ENCODE measurements around the gene ZNF580. TPM values are rescaled to one million over a fixed set of nuclear protein-coding genes. Genes with fewer than 3 reads are reported as not detected.

The ZNF580 gene
- total RNA-seq, 2 donors from 2014 or later, result 21.9 to 22.2 TPM

DNA sequence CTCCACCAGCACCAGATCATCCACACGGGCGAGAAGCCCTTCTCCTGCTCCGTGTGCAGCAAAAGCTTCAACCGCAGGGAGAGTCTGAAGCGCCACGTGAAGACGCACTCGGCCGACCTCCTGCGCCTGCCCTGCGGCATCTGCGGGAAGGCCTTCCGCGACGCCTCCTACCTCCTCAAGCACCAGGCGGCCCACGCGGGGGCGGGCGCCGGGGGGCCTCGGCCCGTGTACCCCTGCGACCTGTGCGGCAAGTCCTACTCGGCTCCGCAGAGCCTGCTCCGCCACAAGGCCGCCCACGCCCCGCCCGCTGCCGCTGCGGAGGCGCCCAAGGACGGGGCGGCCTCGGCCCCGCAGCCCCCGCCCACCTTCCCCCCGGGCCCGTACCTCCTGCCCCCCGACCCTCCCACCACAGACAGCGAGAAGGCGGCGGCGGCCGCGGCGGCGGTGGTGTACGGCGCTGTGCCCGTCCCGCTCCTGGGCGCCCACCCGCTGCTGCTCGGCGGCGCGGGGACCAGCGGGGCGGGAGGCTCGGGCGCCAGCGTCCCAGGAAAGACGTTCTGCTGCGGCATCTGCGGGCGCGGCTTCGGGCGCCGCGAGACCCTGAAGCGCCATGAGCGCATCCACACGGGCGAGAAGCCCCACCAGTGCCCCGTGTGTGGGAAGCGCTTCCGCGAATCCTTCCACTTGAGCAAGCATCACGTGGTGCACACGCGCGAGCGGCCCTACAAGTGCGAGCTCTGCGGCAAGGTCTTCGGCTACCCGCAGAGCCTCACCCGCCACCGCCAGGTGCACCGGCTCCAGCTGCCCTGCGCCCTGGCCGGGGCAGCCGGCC, 25.9 kb upstream of the ZNF580 start:
- peaks cover 29% of the 10 kb centered on the region for H3K36me3 Mint-ChIP-seq (ENCODE audit: low read depth)
- H3K9me3 Mint-ChIP-seq, result no peaks in the 10 kb centered on the region
- no peak overlapping the region for H3K4me3 Mint-ChIP-seq
- no peak for ATAC-seq (replicated peaks)
- H3K27ac Mint-ChIP-seq, result no peak overlapping the region
- peaks cover 17% of the 10 kb centered on the region for H3K4me1 Mint-ChIP-seq
- H3K27me3 Mint-ChIP-seq, result no peaks in the 10 kb centered on the region

DNA sequence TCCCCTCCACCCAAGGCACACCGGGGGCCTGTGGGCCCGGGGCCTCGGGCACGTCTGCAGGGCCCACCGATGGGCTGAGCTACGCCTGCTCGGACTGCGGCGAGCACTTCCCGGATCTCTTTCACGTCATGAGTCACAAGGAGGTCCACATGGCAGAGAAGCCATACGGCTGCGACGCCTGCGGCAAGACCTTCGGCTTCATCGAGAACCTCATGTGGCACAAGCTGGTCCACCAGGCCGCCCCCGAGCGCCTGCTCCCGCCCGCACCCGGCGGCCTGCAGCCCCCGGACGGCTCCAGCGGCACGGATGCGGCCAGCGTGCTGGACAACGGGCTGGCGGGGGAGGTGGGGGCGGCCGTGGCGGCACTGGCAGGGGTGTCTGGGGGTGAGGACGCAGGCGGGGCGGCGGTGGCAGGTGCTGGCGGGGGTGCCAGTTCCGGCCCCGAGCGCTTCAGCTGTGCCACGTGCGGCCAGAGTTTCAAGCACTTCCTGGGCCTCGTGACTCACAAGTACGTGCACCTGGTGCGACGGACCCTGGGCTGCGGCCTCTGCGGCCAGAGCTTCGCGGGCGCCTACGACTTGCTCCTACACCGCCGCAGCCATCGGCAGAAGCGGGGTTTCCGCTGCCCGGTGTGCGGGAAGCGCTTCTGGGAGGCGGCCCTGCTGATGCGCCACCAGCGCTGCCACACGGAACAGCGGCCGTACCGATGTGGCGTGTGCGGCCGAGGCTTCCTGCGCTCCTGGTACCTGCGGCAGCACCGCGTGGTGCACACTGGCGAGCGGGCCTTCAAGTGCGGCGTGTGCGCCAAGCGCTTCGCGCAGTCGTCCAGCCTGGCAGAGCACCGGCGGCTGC, 25.0 kb upstream of the ZNF580 start:
- no peaks in the 10 kb centered on the region for H3K9me3 Mint-ChIP-seq
- peaks cover 12% of the 10 kb centered on the region for H3K4me1 Mint-ChIP-seq
- H3K36me3 Mint-ChIP-seq (ENCODE audit: low read depth), result peaks cover 26% of the 10 kb centered on the region
- no peak for ATAC-seq (replicated peaks)
- no peak overlapping the region for H3K27ac Mint-ChIP-seq
- no peak overlapping the region for H3K4me3 Mint-ChIP-seq
- H3K27me3 Mint-ChIP-seq, result no peaks in the 10 kb centered on the region

DNA sequence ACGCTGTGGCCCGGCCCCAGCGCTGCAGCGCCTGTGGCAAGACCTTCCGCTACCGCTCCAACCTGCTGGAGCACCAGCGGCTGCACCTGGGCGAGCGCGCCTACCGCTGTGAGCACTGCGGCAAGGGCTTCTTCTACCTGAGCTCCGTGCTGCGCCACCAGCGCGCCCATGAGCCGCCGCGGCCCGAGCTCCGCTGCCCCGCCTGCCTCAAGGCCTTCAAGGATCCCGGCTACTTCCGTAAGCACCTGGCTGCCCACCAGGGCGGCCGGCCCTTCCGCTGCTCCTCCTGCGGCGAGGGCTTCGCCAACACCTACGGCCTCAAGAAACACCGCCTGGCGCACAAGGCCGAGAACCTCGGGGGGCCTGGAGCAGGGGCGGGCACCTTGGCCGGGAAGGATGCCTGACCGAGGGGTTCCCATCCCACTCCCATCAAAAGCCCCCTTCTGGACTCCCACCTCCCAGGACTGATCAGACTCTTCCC, 24.4 kb upstream of the ZNF580 start:
- Mint-ChIP-seq H3K27me3 (no peaks in the 10 kb centered on the region), H3K36me3 (ENCODE audit: low read depth) (peaks cover 26% of the 10 kb centered on the region), H3K4me3 (no peak overlapping the region), H3K9me3 (no peaks in the 10 kb centered on the region), H3K27ac (no peak overlapping the region), H3K4me1 (peaks cover 7% of the 10 kb centered on the region)
- ATAC-seq (replicated peaks), result no peak

DNA sequence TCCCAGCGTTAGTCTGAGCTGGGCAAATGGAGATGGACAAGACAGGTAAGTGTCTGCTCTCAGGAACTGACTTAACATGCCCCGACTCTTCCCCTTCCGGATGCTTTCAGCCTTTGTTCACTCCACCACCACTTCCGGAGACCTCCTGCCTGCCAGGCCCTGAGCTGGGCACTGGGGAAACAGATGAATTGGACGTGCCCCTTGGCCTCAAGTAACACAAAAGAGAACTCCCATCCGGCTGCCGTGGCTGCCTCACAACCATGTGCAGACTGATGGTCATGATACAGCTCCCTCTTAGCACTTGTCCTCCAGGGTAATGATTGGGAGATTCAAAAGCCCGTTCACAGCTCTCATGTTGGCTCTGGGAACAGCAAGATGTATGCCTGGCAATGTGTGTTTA, 23.4 kb upstream of the ZNF580 start:
- Mint-ChIP-seq H3K36me3 (ENCODE audit: low read depth) (peaks cover 24% of the 10 kb centered on the region), H3K27me3 (no peaks in the 10 kb centered on the region)

DNA sequence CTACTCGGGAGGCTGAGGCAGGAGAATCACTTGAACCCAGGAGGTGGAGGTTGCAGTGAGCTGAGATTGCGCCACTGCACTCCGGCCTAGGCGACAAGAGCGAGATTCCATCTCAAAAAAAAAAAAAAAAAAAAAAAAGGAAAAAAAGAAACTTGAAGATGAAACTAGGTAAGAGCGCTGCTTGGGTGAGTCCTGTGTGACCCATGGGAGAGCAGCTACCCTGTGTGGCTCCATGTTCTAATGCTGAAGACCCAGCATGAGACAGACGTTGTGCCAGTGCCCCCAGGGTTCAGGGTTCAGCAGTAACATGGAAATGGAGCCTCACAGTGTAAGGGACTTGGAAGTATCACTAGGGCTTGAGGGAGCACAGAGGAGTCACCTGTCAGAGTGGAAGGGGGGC, 22.4 kb upstream of the ZNF580 start:
- Mint-ChIP-seq H3K4me3 (no peak overlapping the region), H3K4me1 (peaks cover 3% of the 10 kb centered on the region), H3K36me3 (ENCODE audit: low read depth) (peaks cover 15% of the 10 kb centered on the region), H3K27me3 (no peaks in the 10 kb centered on the region), H3K9me3 (no peaks in the 10 kb centered on the region), H3K27ac (no peak overlapping the region)
- ATAC-seq (replicated peaks), result no peak

More for the DNA sequence above, 23.4 kb upstream of the ZNF580 start:
- Mint-ChIP-seq H3K4me3 (no peak overlapping the region), H3K27ac (no peak overlapping the region), H3K4me1 (no peaks in the 10 kb centered on the region), H3K9me3 (no peaks in the 10 kb centered on the region)
- ATAC-seq (replicated peaks), result no peak

DNA sequence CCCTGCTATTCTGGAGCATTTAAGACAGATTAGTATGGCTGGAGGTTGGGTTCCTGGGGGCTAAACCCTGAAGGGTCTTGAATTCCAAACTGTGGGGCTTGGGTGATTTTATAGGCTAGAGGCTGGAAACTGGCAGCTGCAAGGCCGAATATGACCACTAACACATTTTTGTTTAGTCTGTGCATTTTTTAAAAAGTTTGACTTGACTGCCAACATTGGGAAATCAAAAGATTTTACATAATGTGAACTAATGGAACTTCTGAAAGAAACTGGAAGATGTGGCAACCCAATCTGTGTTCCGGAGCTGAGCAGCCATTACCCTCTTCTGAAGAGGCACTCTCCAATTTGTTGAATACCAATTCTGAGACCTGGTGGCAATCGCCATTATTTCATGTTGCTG, 21.5 kb upstream of the ZNF580 start:
- H3K4me3 Mint-ChIP-seq, result no peak overlapping the region
- peaks cover 9% of the 10 kb centered on the region for H3K4me1 Mint-ChIP-seq
- H3K9me3 Mint-ChIP-seq, result no peaks in the 10 kb centered on the region
- H3K27me3 Mint-ChIP-seq, result no peaks in the 10 kb centered on the region
- H3K36me3 Mint-ChIP-seq (ENCODE audit: low read depth), result peaks cover 15% of the 10 kb centered on the region
- no peak overlapping the region for H3K27ac Mint-ChIP-seq
- no peak for ATAC-seq (replicated peaks)

DNA sequence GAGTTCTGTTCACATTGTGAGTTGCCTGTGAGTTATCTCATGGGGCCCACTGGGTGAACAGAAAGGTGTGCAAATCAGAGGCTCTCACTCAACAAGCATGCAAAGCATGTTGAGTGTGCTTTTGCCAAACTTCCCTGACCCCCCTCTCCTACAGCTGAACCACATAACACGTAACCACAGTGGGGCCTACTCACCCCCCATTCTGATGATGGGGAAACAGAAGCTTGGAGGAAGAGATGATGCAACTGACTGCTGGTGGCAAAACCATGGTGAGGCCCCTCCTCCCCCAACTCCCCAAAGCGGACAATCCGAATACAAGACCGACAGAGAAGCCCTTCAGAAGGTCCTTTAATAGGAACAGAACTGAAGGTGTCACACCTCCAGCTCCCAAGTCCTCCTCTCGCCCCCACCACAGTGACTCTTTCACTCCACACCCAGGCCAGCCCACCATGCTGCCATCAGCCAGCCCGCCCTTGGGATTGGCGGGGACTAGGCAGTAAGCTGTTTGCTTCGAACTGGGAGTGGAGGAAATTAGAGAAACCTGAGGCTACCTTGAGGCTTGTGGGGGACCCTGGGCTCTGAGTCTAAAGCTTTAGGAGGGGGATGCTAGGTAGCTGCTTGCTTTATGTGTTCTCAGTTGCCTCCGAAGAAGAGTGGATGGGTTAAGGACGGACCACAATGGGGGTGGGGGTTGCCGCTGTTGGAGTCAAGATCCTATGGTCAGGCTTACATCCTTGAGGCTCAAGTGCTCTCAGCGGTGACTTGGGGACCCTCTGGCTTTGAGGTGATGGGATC, 20.2 kb upstream of the ZNF580 start:
- Mint-ChIP-seq H3K9me3 (no peaks in the 10 kb centered on the region), H3K4me3 (no peak overlapping the region), H3K36me3 (ENCODE audit: low read depth) (peaks cover 22% of the 10 kb centered on the region), H3K27ac (peak overlapping the region; percentile 17), H3K27me3 (no peaks in the 10 kb centered on the region), H3K4me1 (peaks cover 15% of the 10 kb centered on the region)
- no peak for ATAC-seq (replicated peaks)

DNA sequence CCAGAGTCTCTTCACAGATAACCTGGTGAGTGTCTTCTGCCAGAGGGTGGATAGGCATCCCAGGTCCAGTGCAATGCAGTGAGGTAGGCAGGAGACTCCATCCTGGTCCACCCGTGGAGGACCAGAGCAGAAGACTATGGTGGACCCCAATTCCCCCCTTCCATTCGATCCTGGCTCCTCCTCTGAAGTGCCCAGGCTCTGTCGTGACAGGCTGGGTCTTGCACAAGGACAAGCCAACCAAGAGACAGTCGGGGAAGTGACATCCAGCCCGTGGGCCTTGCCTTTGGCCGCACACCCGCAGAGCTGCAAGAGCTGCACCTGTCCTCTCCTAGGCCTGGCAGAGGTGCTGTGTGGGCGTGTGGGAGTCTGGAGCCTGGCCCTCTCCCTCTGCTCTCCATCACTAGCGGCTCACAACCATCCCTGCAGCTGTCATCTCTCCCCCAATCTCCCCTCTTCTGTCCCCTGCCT, 19.6 kb upstream of the ZNF580 start:
- ATAC-seq (replicated peaks), result no peak
- Mint-ChIP-seq H3K9me3 (no peaks in the 10 kb centered on the region), H3K27me3 (no peaks in the 10 kb centered on the region), H3K27ac (peak overlapping the region; percentile 17), H3K4me1 (peaks cover 16% of the 10 kb centered on the region), H3K36me3 (ENCODE audit: low read depth) (peaks cover 22% of the 10 kb centered on the region), H3K4me3 (no peak overlapping the region)

DNA sequence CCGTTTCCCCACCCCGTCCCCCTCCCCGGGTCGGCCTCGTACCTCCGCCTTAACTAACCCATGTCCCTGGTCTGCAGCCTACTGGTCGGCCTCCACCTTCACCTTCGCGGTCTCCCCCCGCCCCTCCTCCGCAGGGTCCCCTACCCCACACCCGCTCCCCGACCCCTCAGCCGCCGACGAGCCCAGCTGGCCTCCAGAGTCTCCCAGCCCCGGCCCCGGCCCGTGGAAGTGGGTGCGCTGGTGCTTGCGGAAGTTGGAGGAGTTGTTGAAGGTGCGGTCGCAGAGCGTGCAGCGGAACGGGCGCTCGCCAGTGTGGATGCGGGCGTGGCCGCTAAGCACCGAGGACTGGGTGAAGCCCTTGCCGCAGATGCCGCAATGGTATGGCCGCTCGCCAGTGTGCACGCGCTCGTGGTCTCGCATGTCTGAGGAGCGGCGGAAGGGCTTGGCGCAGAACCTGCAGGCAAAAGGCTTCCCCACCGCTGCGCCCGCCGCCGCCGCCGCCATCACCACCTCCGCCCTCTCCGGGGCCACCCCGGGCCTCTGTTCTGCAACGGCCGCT, 19.1 kb upstream of the ZNF580 start:
- H3K27ac Mint-ChIP-seq, result no peak overlapping the region
- H3K9me3 Mint-ChIP-seq, result no peaks in the 10 kb centered on the region
- H3K27me3 Mint-ChIP-seq, result no peaks in the 10 kb centered on the region
- peaks cover 22% of the 10 kb centered on the region for H3K4me1 Mint-ChIP-seq
- H3K4me3 Mint-ChIP-seq, result no peak overlapping the region
- ATAC-seq (replicated peaks), result no peak
- H3K36me3 Mint-ChIP-seq (ENCODE audit: low read depth), result peaks cover 19% of the 10 kb centered on the region

DNA sequence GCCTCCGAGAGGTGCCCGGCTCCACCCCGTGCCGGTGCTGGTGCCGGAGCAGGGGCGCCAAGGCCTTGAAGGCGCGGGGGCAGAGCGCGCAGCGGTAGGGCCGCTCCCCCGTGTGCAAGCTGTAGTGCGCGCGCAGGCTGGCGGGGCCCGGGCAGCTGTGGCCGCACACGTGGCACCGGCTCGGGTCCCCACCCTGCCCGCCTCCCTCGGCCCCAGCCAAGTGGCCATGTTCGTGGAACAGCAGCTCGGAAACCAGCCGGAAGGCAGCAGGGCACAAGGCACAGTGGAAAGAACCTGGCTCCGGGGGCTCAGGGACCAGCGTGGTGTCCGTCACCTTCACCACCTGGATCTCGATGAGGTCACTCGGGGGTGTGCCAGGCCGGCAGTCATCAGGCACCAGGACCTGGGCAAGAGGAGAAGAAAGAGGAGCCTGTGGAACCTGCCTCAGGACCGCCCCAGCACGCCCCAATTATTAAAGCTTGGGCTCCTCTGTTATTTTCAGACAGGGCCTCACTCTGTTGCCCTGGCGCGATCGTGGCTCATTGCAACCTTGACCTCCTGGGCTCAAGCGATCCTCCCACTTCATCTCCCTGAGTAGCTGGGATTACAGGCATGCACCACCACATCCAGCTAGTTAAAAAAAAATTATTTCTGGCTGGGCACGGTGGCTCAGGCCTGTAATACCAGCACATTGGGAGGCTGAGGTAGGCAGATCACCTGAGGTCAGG, 18.4 kb upstream of the ZNF580 start:
- Mint-ChIP-seq H3K27ac (no peak overlapping the region), H3K4me3 (no peak overlapping the region), H3K4me1 (peaks cover 25% of the 10 kb centered on the region), H3K9me3 (no peaks in the 10 kb centered on the region), H3K36me3 (ENCODE audit: low read depth) (peaks cover 12% of the 10 kb centered on the region), H3K27me3 (no peaks in the 10 kb centered on the region)
- ATAC-seq (replicated peaks), result no peak

DNA sequence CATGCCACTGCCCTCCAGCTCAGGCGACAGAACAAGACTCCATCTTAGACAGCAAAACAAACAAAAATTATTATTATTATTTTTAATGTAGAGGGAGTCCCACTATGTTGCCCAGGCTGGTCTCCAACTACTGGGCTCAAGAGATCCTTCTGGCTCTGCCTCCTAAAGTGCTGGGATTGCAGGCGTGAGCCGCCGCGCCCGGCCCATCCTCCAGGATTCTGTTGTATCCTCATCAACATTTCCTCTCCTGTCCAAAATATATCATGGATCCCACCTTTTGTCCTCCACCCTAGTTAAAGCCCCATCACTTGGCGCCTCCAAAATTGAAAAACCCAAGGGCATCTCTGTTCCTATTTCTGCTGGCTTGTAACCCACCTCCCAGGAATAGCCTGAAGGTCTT, 17.7 kb upstream of the ZNF580 start:
- Mint-ChIP-seq H3K9me3 (no peaks in the 10 kb centered on the region), H3K4me3 (no peak overlapping the region), H3K4me1 (peaks cover 25% of the 10 kb centered on the region), H3K36me3 (ENCODE audit: low read depth) (peaks cover 7% of the 10 kb centered on the region), H3K27me3 (no peaks in the 10 kb centered on the region), H3K27ac (no peak overlapping the region)
- ATAC-seq (replicated peaks), result no peak

DNA sequence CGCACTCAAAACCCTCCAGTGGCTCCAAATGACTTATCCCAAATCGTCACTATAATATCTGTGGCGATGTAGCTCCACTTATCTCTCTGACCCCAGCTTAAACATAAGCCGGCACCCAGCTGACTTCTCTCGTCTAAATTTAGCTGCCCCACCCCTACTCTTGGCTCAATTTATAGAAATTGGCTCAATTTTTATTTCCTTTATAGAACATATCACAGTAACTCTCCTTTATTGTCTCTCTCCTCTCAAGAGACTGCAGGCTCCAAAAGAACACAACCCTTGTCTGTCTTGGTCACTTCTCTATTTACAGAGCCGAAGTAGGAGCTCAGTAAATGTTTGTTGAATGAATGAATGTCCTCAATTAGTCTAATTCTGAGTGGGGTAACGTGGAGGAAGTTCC, 17.2 kb upstream of the ZNF580 start:
- H3K9me3 Mint-ChIP-seq, result no peaks in the 10 kb centered on the region
- peaks cover 25% of the 10 kb centered on the region for H3K4me1 Mint-ChIP-seq
- peak overlapping the region; percentile 90 for H3K27ac Mint-ChIP-seq
- peaks cover 7% of the 10 kb centered on the region for H3K36me3 Mint-ChIP-seq (ENCODE audit: low read depth)
- no peak for ATAC-seq (replicated peaks)
- peak overlapping the region; percentile 77 for H3K4me3 Mint-ChIP-seq
- no peaks in the 10 kb centered on the region for H3K27me3 Mint-ChIP-seq

DNA sequence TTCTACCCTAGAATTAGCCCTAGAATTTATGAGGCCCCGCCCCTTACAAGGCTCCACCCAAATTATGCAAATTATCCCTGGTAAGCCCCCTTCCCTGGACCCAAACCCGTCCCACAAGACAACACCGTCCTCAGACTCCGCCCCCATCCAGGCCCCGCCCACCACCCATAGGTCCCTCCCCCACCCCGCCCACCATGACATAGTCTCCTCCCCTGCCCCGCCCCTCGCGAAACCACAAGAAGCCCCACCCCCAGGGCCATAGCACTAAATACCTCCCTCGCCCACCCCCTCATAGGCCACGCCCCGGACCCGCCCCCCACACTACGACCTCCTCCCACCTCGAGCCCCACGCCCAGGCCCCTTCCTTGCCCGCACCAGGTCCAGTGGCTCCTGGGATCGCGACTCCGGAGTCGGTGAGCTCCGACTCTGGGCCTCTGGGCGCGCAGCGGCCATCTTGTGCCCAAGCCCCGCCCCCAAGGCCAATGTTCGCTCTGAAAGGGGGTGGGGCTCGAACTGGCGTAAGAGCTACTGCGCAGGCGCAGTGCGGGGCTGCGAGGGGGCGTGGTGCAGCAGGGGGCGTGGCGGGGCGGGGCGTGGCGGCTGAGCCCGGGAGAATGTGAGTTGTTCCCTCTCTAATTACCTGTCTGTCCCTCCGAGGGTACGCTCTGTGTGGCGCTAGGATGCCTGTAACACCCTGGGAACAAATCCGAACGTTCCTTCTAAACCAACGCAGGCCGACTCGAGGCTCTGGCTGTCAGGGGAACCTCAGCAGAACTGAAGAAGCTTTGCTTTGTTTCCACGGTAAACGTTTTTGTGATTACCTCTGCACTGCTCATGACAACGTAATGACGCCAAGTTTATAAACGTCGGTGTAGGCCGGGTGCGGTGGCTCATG, 16.4 kb upstream of the ZNF580 start, which contains the start of gene ZNF784:
ZNF784 (minus strand) TSS at position 458 of the 895 bp plus-strand sequence; CDS start at position 453, 5 bp downstream.
- Mint-ChIP-seq H3K4me3 (peak within 1 kb of the TSS; percentile 77), H3K36me3 (ENCODE audit: low read depth) (peaks cover 7% of the 10 kb centered on the region), H3K4me1 (peaks cover 25% of the 10 kb centered on the region), H3K9me3 (no peaks in the 10 kb centered on the region), H3K27ac (peak within 1 kb of the TSS; percentile 90), H3K27me3 (no peaks in the 10 kb centered on the region)
- peak; percentile 69 for ATAC-seq (replicated peaks)
